ENCODE measurements around the gene OMP.

DNA sequence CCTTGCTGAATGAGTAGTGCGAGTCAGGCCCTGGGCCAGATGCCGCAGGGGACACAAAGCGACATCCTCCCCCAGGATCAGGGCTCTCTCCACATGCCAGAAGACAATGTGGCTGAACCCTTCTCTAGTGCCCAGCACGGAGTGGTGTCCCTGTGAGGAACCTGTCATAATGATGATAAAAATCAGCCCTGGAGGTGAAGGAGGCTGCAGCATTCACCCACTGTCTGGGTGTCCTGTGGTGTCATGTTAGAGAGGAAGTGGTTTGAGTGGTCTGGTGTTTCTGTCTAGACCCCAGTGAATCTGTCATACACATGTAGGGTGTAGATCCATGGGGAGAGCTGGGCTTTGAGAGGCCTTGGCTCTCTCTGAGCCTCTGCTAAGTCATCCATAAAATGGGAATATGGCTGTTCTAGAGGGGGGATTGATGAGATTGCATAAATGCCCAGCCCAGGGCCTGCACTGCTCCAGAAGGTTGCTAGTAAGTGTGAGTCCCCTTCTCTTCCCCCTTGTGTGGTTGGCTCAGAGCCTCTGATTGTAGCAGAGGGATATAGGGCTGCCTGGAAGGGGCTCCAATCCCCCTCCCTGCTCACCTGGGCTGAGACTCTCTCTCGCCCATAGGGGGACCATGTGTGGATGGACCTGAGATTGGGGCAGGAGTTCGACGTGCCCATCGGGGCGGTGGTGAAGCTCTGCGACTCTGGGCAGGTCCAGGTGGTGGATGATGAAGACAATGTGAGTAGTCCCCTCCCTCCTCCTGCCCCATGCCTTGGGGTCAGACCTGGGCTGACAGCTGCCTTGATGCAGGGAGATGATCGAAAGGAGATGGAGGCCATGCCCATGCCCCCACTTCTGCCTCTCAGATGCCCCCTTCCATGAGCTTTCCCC is 39.7 kb downstream of the OMP start:
- TF ChIP-seq, protein P1, sequence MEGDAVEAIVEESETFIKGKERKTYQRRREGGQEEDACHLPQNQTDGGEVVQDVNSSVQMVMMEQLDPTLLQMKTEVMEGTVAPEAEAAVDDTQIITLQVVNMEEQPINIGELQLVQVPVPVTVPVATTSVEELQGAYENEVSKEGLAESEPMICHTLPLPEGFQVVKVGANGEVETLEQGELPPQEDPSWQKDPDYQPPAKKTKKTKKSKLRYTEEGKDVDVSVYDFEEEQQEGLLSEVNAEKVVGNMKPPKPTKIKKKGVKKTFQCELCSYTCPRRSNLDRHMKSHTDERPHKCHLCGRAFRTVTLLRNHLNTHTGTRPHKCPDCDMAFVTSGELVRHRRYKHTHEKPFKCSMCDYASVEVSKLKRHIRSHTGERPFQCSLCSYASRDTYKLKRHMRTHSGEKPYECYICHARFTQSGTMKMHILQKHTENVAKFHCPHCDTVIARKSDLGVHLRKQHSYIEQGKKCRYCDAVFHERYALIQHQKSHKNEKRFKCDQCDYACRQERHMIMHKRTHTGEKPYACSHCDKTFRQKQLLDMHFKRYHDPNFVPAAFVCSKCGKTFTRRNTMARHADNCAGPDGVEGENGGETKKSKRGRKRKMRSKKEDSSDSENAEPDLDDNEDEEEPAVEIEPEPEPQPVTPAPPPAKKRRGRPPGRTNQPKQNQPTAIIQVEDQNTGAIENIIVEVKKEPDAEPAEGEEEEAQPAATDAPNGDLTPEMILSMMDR (IDR thresholded peaks at IDR 0.05; ENCODE audit: insufficient read depth, low read length), result no peak
- TF ChIP-seq, protein P2, sequence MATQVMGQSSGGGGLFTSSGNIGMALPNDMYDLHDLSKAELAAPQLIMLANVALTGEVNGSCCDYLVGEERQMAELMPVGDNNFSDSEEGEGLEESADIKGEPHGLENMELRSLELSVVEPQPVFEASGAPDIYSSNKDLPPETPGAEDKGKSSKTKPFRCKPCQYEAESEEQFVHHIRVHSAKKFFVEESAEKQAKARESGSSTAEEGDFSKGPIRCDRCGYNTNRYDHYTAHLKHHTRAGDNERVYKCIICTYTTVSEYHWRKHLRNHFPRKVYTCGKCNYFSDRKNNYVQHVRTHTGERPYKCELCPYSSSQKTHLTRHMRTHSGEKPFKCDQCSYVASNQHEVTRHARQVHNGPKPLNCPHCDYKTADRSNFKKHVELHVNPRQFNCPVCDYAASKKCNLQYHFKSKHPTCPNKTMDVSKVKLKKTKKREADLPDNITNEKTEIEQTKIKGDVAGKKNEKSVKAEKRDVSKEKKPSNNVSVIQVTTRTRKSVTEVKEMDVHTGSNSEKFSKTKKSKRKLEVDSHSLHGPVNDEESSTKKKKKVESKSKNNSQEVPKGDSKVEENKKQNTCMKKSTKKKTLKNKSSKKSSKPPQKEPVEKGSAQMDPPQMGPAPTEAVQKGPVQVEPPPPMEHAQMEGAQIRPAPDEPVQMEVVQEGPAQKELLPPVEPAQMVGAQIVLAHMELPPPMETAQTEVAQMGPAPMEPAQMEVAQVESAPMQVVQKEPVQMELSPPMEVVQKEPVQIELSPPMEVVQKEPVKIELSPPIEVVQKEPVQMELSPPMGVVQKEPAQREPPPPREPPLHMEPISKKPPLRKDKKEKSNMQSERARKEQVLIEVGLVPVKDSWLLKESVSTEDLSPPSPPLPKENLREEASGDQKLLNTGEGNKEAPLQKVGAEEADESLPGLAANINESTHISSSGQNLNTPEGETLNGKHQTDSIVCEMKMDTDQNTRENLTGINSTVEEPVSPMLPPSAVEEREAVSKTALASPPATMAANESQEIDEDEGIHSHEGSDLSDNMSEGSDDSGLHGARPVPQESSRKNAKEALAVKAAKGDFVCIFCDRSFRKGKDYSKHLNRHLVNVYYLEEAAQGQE (IDR thresholded peaks at IDR 0.05; ENCODE audit: insufficient replicate concordance, low read depth), result no peak
- TF ChIP-seq POLR2AphosphoS5 (IDR thresholded peaks at IDR 0.05; ENCODE audit: low read depth), result peak; percentile 76

Data from HL-60 (cell line).